ENCODE results near the gene CBR3. TPM values are rescaled to one million over a fixed set of nuclear protein-coding genes. Genes with fewer than 3 reads are reported as not detected.
A peak's percentile ranks its signal among the peaks of the same experiment; 100 is the strongest.

CBR3 gene
- total RNA-seq, 4 donors from 2014 or later, result 0.80 to 2.9 (median 1.8) TPM

- intact Hi-C loops (cut with DNase I; ENCODE audit: low total_unique reads), result no loop called here
- no peaks in the 10 kb centered on the region for H3K9me3 ChIP-seq
- H3K36me3 ChIP-seq, result no peaks in the 10 kb centered on the region
- no peak overlapping the region for H3K4me3 ChIP-seq
- in situ Hi-C loops (cut with MboI; ENCODE audit: low sequenced_read_pairs in 4 of 4), result loop anchor here in 3 of 4 donors (10.0 kb wide), 2 partner anchors 177 to 187 kb away; partner anchors contain the start of gene MORC3 (in 2 of the 3)
- no peak for ATAC-seq
- no peaks in the 10 kb centered on the region for H3K27me3 ChIP-seq
- no peak overlapping the region for H3K27ac ChIP-seq
- TF ChIP-seq CTCF (IDR thresholded peaks at IDR 0.05 in 4 of 5, conservative IDR thresholded peaks at IDR 0.05 in 1 of 5), result no peak
- no peak for TF ChIP-seq POLR2A (IDR thresholded peaks at IDR 0.05)
- peaks cover 9 to 15% of the 10 kb centered on the region in 2 donors for H3K4me1 ChIP-seq
- DNase-seq, result no peak
These were observed 13.0 kb downstream of the CBR3 start for GRCh38 chr21:36147911-36148310.

DNA sequence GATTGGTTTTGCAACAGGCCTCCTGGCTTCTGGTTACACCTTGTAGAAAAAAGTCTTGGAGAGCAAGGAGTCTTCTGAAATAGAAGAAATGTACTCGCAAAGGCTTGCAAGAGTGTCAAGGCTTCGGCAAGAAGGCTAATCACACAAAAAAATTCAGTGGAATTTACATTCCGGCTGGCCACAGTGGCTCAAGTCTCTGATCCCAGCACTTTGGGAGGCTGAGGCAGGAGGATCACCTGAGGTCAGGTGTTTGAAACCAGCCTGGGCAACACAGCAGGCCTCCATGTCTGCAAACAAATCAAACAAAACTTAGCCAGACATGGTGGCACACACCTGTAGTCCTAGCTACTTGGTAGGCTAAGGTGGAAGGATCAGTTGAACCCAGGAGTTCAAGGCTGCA lies 14.0 kb downstream of the CBR3 start:
- Histone ChIP-seq H3K9me3 (no peaks in the 10 kb centered on the region), H3K36me3 (no peaks in the 10 kb centered on the region), H3K4me1 (peaks cover 9 to 15% of the 10 kb centered on the region in 2 donors), H3K4me3 (no peak overlapping the region), H3K27me3 (no peaks in the 10 kb centered on the region), H3K27ac (no peak overlapping the region)
- in situ Hi-C loops (cut with MboI; ENCODE audit: low sequenced_read_pairs in 4 of 4) (loop anchor here in 3 of 4 donors (10.0 kb wide), 2 partner anchors 176 to 186 kb away; partner anchors contain the start of gene MORC3 (in 2 of the 3)), intact Hi-C loops (cut with DNase I; ENCODE audit: low total_unique reads) (no loop called here)
- TF ChIP-seq CTCF (IDR thresholded peaks at IDR 0.05 in 4 of 5, conservative IDR thresholded peaks at IDR 0.05 in 1 of 5) (no peak), POLR2A (IDR thresholded peaks at IDR 0.05) (no peak)
- DNase-seq (no peak), ATAC-seq (no peak)

DNA sequence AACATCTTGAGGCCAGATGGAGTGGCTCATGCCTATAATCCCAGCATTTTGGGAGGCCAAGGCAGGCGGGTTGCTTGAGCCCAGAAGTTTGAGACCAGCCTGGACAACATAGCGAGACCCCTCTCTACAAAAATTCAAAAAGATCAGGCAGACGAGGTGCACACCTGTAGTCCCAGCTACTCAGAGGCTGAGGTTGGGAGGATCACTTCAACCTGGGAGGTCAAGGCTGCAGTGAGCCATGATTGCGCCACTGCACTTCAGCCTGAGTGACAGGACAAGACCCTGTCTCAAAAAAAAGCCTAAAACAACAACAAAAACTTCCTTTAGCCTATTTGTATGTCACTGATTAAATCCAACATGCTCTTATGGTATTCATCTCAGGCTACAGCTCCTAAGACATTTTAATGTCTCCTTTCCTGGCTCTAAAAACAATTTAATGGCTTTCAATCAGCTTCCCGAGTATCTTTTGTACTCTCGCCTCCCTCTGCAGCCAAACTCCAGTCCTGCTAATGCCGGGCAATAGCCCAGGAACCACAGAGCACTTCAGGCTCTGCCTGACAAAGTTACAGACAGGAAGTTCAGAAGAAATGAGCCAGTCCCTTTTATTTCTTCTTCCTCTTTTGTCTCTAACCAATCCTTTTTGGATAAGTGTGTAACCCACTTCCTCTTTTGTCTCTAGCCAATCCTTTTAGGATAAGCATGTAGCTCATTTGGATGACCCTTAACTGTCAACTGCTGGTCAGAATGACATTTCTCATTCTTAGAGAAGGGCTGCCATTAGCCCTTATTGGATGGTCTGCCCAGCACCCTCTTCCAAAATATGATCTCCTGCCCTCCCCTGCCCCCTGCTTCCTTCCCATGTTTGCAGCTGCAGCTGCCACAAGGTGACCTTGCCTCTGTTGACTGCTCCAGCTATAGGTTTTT lies 15.2 kb downstream of the CBR3 start:
- no peak for DNase-seq
- intact Hi-C loops (cut with DNase I; ENCODE audit: low total_unique reads), result no loop called here
- no peak for TF ChIP-seq POLR2A (IDR thresholded peaks at IDR 0.05)
- no peak for TF ChIP-seq CTCF (IDR thresholded peaks at IDR 0.05 in 4 of 5, conservative IDR thresholded peaks at IDR 0.05 in 1 of 5)

DNA sequence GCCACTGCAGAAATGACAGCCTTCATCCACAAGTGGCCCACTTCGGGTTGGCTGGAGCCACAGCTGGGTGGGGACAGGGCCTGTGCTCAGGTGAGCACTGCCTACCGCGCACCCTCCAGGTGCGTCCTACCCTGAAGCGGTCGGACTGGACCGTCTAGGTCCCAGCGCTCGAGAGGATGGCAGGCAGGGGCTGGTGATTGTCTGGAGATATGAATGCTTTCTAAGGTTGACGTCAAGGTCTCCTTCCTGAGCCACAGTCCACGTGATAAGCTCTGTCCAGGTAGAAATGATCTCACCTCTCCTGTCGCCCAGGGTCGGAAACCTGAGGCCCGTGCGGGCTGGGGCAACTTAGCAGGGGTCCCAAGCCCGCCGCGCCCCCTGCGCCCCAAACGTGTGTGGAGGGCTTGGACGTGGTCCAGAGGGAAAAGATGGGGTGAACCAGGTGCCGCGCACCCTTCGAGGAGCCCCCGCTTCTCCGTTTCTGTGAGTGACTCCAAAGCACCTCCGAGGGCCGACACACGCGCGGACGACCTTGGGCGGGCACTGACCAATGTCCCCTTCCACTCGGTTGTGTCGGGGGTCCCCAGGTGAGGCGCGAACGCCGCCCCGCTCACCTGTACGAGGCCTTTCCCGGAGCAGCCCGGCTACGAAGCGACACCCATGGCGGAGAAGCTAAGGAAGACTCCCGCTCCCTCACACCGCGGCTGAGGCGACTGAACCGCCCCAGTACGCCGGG lies 20.9 kb downstream of the CBR3 start:
- no peaks in the 10 kb centered on the region for H3K27me3 ChIP-seq
- H3K36me3 ChIP-seq, result no peaks in the 10 kb centered on the region
- H3K9me3 ChIP-seq, result no peaks in the 10 kb centered on the region
- peaks cover 16 to 19% of the 10 kb centered on the region in 2 donors for H3K4me1 ChIP-seq
- H3K27ac ChIP-seq, result peak overlapping the region; percentile 80 to 91 (median 88)
- DNase-seq, result peak in 1 of 2 donors; percentile 32
- TF ChIP-seq POLR2A (IDR thresholded peaks at IDR 0.05), result peak; percentile 85 to 92
- no peak for TF ChIP-seq CTCF (IDR thresholded peaks at IDR 0.05 in 4 of 5, conservative IDR thresholded peaks at IDR 0.05 in 1 of 5)
- intact Hi-C loops (cut with DNase I; ENCODE audit: low total_unique reads), result loop anchor here (1.0 to 2.0 kb wide), 4 partner anchors 33 to 165 kb away; partner anchors contain the start of gene MORC3
- peak; percentile 13 to 25 for ATAC-seq
- in situ Hi-C loops (cut with MboI; ENCODE audit: low sequenced_read_pairs in 4 of 4), result loop anchor here in 1 of 4 donors (10.0 kb wide), 1 partner anchor 169 kb away; the partner anchor contains the start of gene MORC3
- peak overlapping the region; percentile 70 to 82 (median 74) for H3K4me3 ChIP-seq

More for the DNA sequence above, 15.2 kb downstream of the CBR3 start:
- H3K4me3 ChIP-seq, result no peak overlapping the region
- H3K4me1 ChIP-seq, result peaks cover 10 to 15% of the 10 kb centered on the region in 2 donors
- H3K9me3 ChIP-seq, result no peaks in the 10 kb centered on the region
- H3K36me3 ChIP-seq, result no peaks in the 10 kb centered on the region
- ATAC-seq, result peak; percentile 51 to 52
- in situ Hi-C loops (cut with MboI; ENCODE audit: low sequenced_read_pairs in 4 of 4), result loop anchor here (5.0 to 10.0 kb wide), 3 partner anchors 62 to 185 kb away; partner anchors contain the start of gene MORC3 (in 3 of the 4)
- H3K27ac ChIP-seq, result peak overlapping the region; percentile 42 to 60 (median 50)
- H3K27me3 ChIP-seq, result no peaks in the 10 kb centered on the region
